ENCODE measurements around the gene NCOA6. TPM values are rescaled to one million over a fixed set of nuclear protein-coding genes. Genes with fewer than 3 reads are reported as not detected.

The NCOA6 gene
- total and polyA plus RNA-seq, 2 of the 4 experiments (the other 2 are of a cell fraction), result 3.6 to 13.1 TPM

GRCh38 chr20:34762031-34762555 is 63.4 kb downstream of the NCOA6 start:
- Histone ChIP-seq H3K18ac (ENCODE audit: low read depth, low read length) (no peak overlapping the region), H3K14ac (replicated peaks; ENCODE audit: low read depth, low read length) (no peak overlapping the region), H3K27ac (ENCODE audit: insufficient read depth, low read length) (no peak overlapping the region), H4K91ac (ENCODE audit: insufficient read depth, low read depth, low read length) (no peak overlapping the region), H2BK120ac (ENCODE audit: low read depth, low read length) (no peak overlapping the region), H2BK5ac (ENCODE audit: low read depth, low read length, poor library complexity, severe bottlenecking) (no peak overlapping the region), H2BK15ac (ENCODE audit: low read depth, low read length) (no peak overlapping the region), H3K27me3 (ENCODE audit: control insufficient read depth, insufficient read depth, low read length) (no peaks in the 10 kb centered on the region), H2AFZ (replicated peaks; ENCODE audit: low read length, poor library complexity) (no peak overlapping the region), H3K9ac (ENCODE audit: low read depth, low read length) (no peak overlapping the region), H2BK20ac (ENCODE audit: low read depth, low read length) (no peak overlapping the region), H3K9me3 (ENCODE audit: control insufficient read depth, insufficient read depth, low read length) (no peaks in the 10 kb centered on the region), H3K23ac (ENCODE audit: low read depth, low read length) (no peak overlapping the region), H4K8ac (ENCODE audit: low read depth in 2 of 2, low read length in 2 of 2) (no peak overlapping the region), H3K9me1 (ENCODE audit: insufficient read depth, low read length) (0 out of 2 replicates have a peak, but pooled peaks cover 4% of the 10 kb centered on the region), H3K4ac (ENCODE audit: low read depth, low read length) (no peak overlapping the region), H2AK5ac (ENCODE audit: low read depth, low read length) (no peak overlapping the region), H3K4me1 (ENCODE audit: control insufficient read depth, insufficient read depth, low read length) (no peaks in the 10 kb centered on the region), H3K4me3 (ENCODE audit: insufficient read depth, low read depth, low read length) (no peak overlapping the region), H3K4me2 (ENCODE audit: low read depth, low read length) (no peak overlapping the region), H4K5ac (ENCODE audit: low read depth, low read length) (no peak overlapping the region), H2AK9ac (replicated peaks; ENCODE audit: low read depth, low read length, poor library complexity) (no peak overlapping the region), H3K56ac (ENCODE audit: extremely low read depth, insufficient read depth, low read length) (no peak overlapping the region), H3K79me1 (ENCODE audit: low read depth in 1 of 2, low read length in 2 of 2) (peaks cover 15 to 38% of the 10 kb centered on the region in 2 experiments; a peak in 3 of 4 replicates), H4K20me1 (ENCODE audit: insufficient read depth, low read length) (no peaks in the 10 kb centered on the region), H3K36me3 (ENCODE audit: control insufficient read depth, insufficient read depth, low read length) (peaks cover 31% of the 10 kb centered on the region)
- no peak for DNase-seq
- no TSS peak for BruUV-seq (replicated peaks)
- intact Hi-C loops (cut with micrococcal nuclease), result no loop called here
- ATAC-seq (ENCODE audit: low read depth), result no peak
- POLR2A ChIA-PET (ENCODE audit: unreplicated experiment), result no interaction called here
- no CpG with 5 or more reads among the region's 1 CpG for WGBS, 2 experiments (ENCODE audit: extremely low coverage in 2 of 2, insufficient read length in 1 of 2)
- in situ Hi-C loops (cut with MboI; ENCODE audit: low sequenced_read_pairs), result loop anchor here (10.0 kb wide), 1 partner anchor 177 kb away; no protein-coding TSS in a partner anchor
- dilution Hi-C loops (cut with HindIII; ENCODE audit: low sequenced_read_pairs, unreplicated experiment), result no loop called here
- TF ChIP-seq BHLHE40 (IDR thresholded peaks at IDR 0.05; ENCODE audit: low read depth, low read length), result no peak
- CTCF ChIA-PET, result no interaction called here
